ENCODE measurements around the gene CLTCL1. TPM values are rescaled to one million over a fixed set of nuclear protein-coding genes. Genes with fewer than 3 reads are reported as not detected.
"Not testable (repeated sequence)": the region's sequence is repeated elsewhere in the genome, so short reads cannot be mapped to it uniquely, and the experiment has no call there.

The CLTCL1 gene
- total RNA-seq, 4 donors from 2014 or later: 4.8 to 8.9 (median 6.0) TPM

GRCh38 chr22:19321757-19322156 is 30.2 kb upstream of the CLTCL1 start:
- no peak overlapping the region for H3K27ac ChIP-seq (replicated peaks in 1 of 4)
- TF ChIP-seq POLR2A (IDR thresholded peaks at IDR 0.05; ENCODE audit: low read depth) (no peak), CTCF (IDR thresholded peaks at IDR 0.05) (no peak), POLR2AphosphoS5 (IDR thresholded peaks at IDR 0.05) (no peak), EP300 (IDR thresholded peaks at IDR 0.05) (no peak)

GRCh38 chr22:19320136-19320535 is 28.6 kb upstream of the CLTCL1 start:
- H3K36me3 ChIP-seq; DNase-seq (ENCODE audit: extremely low spot score); intact Hi-C loops (cut with DNase I); H3K4me1 ChIP-seq; H3K27me3 ChIP-seq; H3K4me3 ChIP-seq; H3K27ac ChIP-seq (replicated peaks in 1 of 4): not testable (repeated sequence)
- WGBS: 95% methylated on average over 8 of the region's 8 CpGs
- peaks cover 0 to 33% (median 25%) of the 10 kb centered on the region in 4 donors for H3K9me3 ChIP-seq

More at GRCh38 chr22:19321757-19322156, 30.2 kb upstream of the CLTCL1 start:
- peaks cover 0 to 25% (median 14%) of the 10 kb centered on the region in 4 donors for H3K9me3 ChIP-seq
- 78% methylated on average over 2 of the region's 2 CpGs for WGBS
- no peaks in the 10 kb centered on the region for H3K36me3 ChIP-seq
- intact Hi-C loops (cut with DNase I): no loop called here
- no peaks in the 10 kb centered on the region for H3K27me3 ChIP-seq
- no peaks in the 10 kb centered on the region for H3K4me1 ChIP-seq
- DNase-seq (ENCODE audit: extremely low spot score): no peak
- no peak overlapping the region for H3K4me3 ChIP-seq

- Histone ChIP-seq H3K36me3 (no peaks in the 10 kb centered on the region), H3K27me3 (no peaks in the 10 kb centered on the region), H3K4me1 (no peaks in the 10 kb centered on the region), H3K27ac (replicated peaks in 1 of 4) (no peak overlapping the region), H3K4me3 (no peak overlapping the region), H3K9me3 (peaks cover 0 to 33% (median 25%) of the 10 kb centered on the region in 4 donors)
- intact Hi-C loops (cut with DNase I): no loop called here
- no peak for DNase-seq (ENCODE audit: extremely low spot score)
- TF ChIP-seq POLR2A (IDR thresholded peaks at IDR 0.05; ENCODE audit: low read depth) (no peak), EP300 (IDR thresholded peaks at IDR 0.05) (no peak), POLR2AphosphoS5 (IDR thresholded peaks at IDR 0.05) (no peak), CTCF (IDR thresholded peaks at IDR 0.05) (no peak)
Measured at GRCh38 chr22:19319281-19319680, 27.8 kb upstream of the CLTCL1 start.

GRCh38 chr22:19317865-19318264 is 26.3 kb upstream of the CLTCL1 start:
- peaks cover 0 to 28% (median 25%) of the 10 kb centered on the region in 4 donors for H3K9me3 ChIP-seq
- no peak overlapping the region for H3K4me3 ChIP-seq

GRCh38 chr22:19307872-19308271 is 16.4 kb upstream of the CLTCL1 start:
- Histone ChIP-seq H3K9me3 (no peaks in the 10 kb centered on the region), H3K27ac (replicated peaks in 1 of 4) (no peak overlapping the region), H3K4me1 (no peaks in the 10 kb centered on the region), H3K4me3 (no peak overlapping the region), H3K27me3 (no peaks in the 10 kb centered on the region), H3K36me3 (no peaks in the 10 kb centered on the region)
- 83% methylated on average over 2 of the region's 2 CpGs for WGBS
- DNase-seq (ENCODE audit: extremely low spot score): no peak
- intact Hi-C loops (cut with DNase I): no loop called here
- TF ChIP-seq POLR2AphosphoS5 (IDR thresholded peaks at IDR 0.05): no peak

More at GRCh38 chr22:19317865-19318264, 26.3 kb upstream of the CLTCL1 start:
- Histone ChIP-seq H3K36me3 (no peaks in the 10 kb centered on the region), H3K27me3 (no peaks in the 10 kb centered on the region), H3K27ac (replicated peaks in 1 of 4) (no peak overlapping the region), H3K4me1 (no peaks in the 10 kb centered on the region)
- TF ChIP-seq CTCF (IDR thresholded peaks at IDR 0.05) (no peak), EP300 (IDR thresholded peaks at IDR 0.05) (no peak), POLR2A (IDR thresholded peaks at IDR 0.05; ENCODE audit: low read depth) (no peak), POLR2AphosphoS5 (IDR thresholded peaks at IDR 0.05) (no peak)
- no peak for DNase-seq (ENCODE audit: extremely low spot score)
- intact Hi-C loops (cut with DNase I): no loop called here

- H3K9me3 ChIP-seq; H3K27me3 ChIP-seq; H3K4me1 ChIP-seq; DNase-seq (ENCODE audit: extremely low spot score); intact Hi-C loops (cut with DNase I); H3K4me3 ChIP-seq; H3K27ac ChIP-seq (replicated peaks in 1 of 4); H3K36me3 ChIP-seq: not testable (repeated sequence)
- 90% methylated on average over 6 of the region's 6 CpGs for WGBS
Measured at GRCh38 chr22:19306535-19306934, 15.0 kb upstream of the CLTCL1 start.
